Stimulated activated CD8-positive, alpha-beta memory T cell treated with anti-CD3 and anti-CD28 coated beads, Interleukin-15, amount 100 ng/mL, for 48 hours (primary cell): ENCODE measurements around the gene AFG3L2.
A peak's percentile ranks its signal among the peaks of the same experiment; 100 is the strongest.
"Not testable (repeated sequence)": the region's sequence is repeated elsewhere in the genome, so short reads cannot be mapped to it uniquely, and the experiment has no call there.

Experiments used
- DNase-seq, 2 donors: peaks; one replicate each; pipeline ENCODE4 v3.0.0-alpha.2; 2020; ENCODE audit warnings: low read depth in 2 of 2

AFG3L2 gene

DNA sequence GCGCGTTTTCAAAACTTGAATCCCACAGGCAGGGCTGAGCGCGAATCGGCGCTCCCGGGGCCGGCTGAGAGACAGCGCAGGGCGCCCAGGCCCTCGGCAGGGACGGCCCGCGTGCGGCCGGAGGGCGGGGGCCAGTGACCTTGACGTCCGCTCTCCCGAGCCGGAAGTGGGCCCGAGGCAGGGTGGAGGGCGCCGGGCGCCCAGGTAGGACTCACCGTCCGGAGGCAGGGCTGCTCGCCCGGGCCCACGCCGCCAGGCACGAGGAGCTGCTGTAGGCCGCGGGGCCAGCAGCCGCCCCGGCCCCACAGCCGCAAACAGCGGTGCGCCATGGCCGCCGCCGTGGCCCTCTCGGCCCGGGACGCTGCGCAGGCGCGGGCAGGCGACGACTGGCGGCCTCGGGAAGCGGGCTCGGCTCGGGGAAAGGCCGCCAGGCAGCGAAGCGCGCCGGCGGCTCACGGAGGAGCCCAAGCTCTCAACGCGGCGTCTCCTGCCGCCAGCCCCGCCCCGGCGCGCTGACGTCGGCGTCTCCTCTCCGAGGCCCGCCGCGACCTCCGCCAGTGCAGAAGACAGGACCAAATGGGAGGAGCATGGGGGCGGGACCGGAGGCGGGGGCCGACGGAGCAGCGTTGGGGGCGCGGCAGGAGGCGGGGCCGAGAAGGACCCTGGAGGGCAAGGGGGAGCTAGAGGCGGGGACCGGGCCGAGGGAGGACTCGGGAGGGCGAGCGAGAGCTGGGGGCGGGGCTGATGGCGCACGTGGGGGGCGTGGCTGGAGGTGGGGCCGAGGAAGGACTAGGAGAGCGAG is at the start of gene AFG3L2:
Gene AFG3L2, minus strand, starts transcription at position 474 of the 802 bp plus-strand sequence. Its CDS starts 145 bp downstream, at position 329.
- DNase-seq, result peak; percentile 100

DNA sequence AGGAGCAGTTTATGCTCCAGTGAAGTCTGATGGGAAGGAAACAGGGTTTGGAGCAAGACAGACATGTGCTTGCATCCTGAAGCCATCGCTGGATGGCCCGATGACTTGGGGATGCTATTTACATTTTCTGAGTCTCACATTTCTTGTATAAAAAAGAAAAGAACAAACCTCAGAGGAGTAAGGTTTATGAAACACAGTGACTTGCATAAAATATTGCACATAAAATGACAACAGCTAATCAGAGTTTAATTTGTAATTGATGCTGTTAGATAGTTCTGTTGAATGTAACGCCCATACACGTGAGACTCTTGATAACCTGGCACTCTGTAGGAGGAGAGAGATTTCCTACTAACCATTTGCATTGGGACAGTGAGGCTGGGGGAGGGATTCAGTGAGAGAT is 47.2 kb upstream of the AFG3L2 start:
- DNase-seq, result no peak

DNA sequence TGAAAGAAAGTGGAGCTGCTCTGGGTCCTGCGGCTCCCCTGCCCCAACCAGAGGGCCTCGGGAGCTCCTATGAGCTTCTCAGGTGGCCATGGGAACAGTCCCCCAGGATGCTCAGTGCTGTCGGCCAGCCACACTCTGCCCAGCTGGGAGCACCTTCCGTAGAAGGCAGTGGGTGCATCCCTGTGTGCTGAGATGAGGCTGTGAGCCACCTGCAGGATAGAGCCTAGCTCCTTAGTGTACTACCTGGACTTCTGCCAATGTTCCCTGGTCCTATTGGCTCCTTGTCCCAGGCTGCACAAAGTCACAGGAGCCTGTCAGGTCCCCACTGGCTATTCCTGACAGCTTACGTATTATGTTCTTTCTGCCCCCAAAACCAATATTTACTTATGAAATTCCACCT is 46.8 kb upstream of the AFG3L2 start:
- no peak for DNase-seq

DNA sequence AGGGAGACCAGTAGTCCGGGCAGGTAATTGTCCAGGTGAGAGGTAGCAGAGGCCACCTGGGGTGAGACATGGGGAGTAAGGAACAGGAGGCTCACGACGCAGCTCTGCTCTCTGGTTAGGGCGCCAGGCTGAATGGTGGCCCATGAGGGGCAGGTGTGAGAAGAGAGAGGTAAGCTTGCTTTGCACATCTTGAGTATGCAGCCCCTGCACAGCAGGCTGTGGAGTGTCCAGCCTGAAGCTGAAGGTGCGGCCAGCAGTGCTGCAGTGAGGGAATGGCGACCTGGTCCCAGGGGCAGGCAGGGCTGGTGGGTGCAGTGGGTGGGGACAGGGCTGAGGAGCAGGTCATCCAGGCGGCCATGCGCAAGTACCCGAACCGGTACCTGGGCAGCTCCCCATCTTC is 46.4 kb upstream of the AFG3L2 start:
- no peak for DNase-seq

DNA sequence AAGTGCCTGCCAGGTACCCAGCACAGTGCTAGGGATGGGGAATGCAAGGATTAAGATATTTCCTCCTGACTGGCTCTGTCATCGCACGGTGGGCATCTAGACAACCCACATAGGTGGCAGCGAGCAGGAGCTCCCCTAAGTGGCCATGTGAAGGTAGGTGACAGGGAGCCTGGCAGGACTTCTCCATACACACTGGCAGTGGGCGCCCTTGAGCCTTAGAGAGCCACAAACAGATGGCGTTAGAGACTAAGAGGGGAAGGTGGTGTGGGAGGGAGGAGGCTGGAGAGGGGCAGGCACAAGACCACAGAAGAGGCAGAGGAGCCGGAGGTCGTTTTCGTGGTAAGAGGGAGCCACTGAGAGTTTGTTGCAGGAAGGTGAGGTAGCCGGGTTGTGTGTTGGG is 45.9 kb upstream of the AFG3L2 start:
- no peak for DNase-seq

DNA sequence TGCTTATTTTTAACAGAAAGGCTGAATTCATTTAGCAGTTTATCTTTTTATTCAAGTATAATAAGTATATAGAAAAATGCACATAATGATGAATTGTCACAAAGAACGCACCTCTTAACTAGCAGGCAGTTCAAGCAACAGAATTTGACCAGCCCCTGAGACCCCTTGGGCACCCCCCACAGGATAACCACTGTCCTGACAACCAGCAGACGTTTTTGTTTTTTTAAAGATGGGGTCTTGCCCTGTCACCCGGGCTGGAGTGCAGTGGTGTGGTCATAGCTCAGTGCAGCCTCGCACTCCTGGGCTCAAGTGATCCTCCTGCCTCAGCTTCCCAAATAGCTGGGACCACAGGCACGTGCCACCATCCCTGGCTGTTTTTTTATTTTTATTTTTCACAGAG is 44.7 kb upstream of the AFG3L2 start:
- no peak for DNase-seq

DNA sequence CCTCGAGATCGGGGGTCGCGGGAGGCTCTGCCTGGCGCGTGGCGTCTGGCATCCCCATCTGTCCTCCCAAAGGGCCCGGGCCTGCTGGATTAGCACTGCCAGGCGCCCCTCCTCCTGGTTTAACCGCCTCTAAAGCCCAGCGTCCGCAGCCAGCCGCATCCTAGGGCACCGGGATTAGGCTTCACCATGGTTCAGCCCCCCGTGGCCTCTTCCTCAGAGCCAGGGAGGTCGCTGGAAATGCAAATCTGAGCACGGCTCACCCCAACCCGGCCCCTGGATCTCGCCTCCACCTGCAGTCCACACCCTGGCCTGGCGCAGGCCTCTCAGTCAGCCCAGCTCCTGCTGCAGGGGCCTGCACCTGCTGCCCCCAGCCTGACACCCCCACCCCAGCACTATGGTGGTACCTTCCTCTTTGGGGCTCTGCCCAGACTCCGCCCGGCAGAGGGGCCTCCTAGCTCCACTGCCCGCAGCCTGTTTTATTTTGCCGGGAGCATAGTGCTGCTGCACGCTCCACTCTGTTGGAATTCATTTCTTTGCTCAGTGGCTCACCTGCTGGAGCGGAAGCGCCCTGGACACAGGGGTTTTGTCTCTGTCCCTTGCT is 43.9 kb upstream of the AFG3L2 start:
- DNase-seq, result no peak

DNA sequence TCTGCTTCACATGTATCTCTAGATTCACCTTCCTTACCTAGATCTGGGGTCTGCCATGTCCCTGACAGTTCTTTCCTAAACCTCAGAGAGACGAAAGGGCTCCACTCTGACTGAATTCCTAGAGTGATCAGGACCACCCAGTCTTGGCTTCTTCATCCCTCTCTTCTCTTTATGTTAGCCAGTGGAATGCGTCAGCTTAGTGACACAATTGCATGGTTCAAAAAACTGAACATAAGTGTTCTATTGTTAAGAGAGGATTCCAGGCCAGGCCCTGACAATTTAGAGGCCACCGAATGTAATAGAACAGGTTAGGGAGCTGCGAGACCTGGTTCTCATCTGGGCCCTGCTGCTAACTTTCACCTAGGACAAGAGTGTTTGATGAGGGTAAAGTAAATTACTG is 40.7 kb upstream of the AFG3L2 start:
- DNase-seq, result no peak

DNA sequence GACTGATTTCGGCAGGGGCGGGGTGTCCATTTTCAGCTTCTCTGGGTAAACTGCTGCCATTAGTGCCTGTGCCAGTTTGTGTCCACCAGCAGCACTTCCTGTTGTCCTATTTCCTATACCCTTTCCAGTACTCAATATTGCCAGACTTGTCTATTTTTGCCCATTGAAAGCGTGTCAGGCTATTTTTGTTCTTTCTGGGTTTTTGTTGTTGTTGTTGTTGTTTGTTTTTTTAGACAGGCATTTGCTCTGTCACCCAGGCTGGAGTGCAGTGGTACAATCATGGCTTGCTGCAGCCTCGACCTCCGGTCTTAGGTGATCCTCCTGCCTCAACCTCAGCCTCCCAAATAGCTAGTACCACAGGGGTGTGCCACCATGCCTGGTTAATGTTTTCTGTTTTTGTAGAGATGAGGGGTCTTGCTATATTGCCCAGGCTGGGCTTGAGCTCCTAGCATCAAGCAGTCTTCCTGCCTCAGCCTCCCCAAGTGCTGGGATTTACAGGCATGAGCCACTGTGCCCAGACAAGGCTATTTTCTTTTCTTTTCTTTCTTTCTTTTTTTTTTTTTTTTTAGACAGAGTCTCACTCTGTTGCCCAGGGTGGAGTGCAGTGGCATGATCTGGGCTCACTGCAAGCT is 39.2 kb upstream of the AFG3L2 start:
- no peak for DNase-seq

DNA sequence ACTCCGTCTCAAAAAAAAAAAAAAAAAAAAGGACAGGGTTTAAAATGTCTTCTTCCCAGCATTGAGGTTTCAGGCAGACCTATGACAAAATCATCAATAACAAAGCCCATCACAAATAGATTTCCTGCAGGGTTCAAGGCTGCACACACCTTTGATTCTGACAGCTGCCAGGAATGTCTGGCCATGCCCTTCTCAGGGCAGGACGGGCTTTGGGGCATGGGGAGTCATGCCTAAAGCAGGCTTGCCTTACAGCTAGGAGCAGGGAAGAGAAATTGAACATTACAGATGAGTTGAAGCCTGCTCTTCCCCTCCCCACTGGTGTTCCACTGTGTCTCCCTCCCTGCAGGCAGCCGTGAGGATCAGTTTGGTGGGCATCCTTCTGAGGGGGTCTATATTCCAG is 34.4 kb upstream of the AFG3L2 start:
- DNase-seq, result no peak

DNA sequence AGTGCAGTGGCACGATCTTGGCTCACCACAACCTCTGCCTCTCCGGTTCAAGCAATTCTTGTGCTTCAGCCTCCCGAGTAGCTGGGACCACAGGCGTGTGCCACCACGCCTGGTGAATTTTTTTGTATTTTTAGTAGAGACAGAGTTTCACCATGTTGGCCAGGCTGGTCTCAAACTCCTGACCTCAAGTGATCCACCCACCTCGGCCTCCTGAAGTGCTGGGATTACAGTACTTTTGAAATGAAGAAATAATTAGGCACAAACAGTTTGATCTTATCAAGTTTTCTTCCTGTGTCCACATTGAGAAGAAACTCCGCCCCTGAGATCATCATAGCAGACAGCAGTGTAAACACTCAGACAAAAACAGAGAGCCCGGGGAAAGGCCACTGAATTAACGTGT is 33.7 kb upstream of the AFG3L2 start:
- DNase-seq, result not testable (repeated sequence)

DNA sequence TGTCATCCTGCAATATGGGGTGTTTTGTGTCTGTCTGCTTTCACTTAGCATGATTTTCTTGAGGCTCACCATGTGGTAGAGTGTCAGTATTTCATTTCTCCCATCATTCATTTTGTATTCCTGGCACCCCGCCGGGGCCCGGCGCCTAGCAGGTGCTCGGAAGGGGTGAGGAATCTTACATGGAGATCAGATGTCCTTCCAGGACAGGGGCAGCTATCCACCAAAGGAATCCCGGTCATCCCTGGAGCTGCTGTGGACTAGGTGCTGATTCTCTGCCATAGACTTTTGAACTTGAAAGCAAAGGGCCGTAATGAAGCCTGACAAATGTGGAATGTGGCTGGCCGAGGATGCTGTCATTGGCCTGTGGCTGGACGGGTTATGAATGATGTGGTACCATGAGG is 33.1 kb upstream of the AFG3L2 start:
- DNase-seq, result no peak

DNA sequence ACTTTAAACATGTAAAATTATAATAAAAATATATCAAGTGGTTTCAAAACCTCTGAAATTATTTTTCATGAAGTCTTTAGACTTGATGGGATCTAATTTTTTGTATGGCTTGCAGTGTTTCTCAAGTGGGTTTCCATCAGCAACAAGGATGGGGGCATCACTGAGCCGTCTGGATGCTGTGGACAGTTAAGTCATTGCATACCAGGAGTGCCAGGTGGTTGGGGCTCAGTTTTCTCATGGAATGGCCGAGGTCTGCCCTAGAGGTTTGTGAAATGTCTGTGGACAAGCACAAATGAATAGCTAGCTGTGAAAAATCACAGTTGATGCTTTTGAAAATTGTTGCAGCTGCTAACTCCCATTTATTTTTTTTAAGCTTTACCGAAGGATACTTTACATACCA is 32.4 kb upstream of the AFG3L2 start:
- no peak for DNase-seq

DNA sequence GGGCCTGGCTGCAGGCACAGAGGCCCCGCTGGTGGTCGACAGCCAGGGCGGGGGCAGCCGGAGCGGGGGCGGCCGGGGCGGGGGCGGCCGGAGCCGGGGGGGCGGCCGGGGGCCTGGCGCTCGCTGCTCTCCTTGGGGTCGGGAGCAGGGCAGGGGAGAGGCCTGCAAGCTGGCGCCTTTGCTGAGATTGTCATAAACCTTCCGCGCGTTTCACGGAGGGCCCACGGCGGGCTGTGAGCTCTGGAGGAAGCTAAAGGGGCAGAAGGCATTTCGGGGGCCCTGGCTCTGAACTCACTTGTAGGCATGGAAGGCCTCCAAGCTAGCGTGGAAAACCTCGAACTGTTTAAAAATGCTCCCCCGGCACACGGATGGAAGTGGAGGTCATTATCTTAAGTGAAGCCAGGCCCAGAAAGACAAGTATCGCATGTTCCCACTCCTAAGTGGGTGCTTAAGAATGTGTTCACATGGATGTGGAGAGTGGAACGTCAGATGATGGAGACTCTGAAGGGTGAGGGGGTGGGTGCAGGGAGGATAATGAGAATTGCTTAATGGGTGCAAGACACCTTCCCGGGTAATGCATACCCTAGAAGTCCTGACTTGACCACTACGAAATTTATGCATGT is 31.3 kb upstream of the AFG3L2 start:
- DNase-seq, result no peak

DNA sequence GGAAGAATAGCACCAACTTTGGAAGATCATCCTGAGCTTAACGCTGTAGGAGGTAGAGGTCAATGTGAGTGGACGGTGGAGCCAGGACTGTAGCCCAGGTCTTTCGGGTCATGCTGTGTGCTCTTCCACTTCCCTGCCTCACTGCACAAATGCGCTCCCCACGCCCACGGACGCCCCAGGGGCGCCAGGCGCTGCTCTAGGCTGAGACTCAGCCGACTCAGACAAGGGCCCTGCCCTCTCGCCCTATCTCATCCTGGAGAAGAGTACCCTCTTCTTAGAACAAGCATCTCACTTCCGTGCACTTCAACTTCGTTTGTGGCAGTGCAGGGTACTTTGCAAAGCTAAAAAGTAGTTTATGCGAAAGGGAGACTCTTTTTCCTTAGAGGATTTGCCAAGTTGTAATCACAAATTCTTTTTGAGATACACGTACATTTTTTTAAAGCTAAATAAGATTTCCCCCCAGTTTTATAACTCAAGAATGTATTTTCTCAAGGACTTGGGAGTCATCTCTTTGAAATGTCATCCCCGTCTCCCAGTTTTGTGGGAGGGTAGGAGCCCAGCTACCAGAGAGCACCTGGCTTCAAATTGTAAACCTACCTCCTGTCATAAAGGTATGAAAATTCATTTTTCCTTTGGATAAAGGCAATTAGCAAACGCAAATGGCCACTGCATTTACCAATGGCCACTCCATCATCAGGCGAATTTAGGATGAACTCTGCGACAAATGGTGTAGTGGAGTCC is 29.5 kb upstream of the AFG3L2 start:
- no peak for DNase-seq

DNA sequence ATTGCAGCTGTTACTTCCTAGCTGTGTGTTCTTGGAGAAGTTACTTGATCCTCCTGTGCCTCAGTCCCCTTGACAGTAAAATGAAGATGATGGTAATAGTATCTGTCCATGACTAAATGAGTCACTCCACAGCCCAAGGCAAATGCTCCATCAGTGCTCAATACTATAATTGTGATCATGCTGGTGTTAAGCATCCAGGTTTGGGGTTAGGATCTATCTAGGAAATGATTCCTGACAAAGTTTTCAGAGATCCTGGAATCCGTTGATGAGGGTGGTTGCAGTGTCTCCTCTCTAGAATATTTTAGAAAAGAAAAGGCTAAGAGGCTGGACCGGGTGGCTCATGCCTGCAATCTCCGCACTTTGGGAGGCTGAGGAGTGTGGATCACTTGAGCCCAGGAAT is 28.0 kb upstream of the AFG3L2 start:
- DNase-seq, result no peak

DNA sequence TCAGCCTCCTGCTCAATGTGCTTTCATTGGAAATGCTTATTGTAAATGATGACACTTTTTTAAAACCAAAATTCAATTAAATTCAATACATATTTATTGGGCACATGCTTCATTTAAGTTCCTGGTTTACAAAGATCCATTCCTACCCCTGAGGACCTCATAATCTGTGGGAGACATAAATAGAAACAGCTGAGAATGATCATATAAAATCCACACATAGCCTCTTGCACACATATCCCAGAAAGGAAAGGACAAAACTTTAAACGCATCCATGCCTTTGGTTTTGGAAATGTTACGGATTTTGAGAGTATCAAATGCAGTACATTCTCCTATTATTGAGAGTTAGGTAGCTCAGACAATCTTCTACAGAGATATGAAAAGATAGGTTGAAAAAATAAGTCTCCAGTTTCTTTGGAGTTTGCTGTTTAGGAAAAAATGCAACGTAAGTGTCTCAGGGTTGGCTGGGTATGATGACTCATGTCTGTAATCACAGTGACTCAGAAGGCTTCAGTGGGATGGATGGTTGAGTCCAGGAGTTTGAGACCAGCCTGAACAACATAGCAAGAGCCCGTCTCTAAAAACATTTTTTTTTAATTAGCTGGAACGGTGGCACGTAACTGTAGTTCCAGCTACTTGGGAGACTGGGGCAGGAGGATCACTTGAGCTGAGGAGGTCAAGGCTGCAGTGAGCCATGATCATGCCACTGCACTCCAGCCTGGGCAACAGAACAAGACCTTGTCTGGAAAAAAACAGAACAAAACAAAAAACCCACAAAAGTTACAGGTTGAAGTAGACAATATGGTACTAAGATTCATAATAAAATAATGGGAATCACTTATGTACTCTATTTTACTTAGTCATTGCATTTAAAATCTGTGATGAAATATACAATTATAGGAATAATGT is 26.8 kb upstream of the AFG3L2 start:
- DNase-seq, result no peak

DNA sequence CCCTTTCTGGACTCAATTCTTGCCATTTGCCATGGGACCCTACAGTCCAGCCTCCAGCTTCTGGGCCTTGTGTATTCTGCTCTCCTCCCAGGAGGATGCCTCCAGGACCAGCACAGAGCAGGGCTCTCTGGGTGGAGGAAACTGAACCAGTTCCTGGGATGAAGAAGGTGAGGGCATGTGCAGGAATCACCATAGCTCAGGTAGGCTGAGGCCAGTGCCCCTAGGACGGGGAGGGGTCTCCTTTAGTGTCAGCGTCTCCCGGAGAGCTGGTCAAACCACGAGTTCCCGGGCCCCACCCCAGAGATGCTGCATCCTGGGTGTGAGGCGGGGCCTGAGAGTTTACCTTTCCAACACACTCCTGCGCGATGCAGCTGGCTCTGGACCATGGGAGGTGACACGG is 24.9 kb upstream of the AFG3L2 start:
- no peak for DNase-seq

DNA sequence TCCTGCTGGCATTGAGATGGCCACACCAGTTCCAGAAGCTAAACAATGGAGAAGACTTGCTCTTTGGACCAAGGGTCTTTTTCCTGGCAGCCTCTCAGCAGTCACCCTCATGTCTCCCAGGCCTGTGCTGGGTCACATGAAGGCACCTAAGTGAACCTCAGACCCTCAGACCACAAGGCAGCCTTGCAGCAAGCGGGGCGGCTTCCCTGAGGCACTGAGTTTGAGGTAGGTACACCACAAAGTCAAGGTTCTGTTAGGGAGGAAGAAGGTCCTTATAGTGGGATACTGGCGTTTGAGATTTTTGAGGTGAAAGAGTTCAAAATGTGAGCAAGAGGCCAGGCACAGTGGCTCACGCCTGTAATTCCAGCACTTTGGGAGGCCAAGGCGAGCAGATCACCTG is 22.2 kb upstream of the AFG3L2 start:
- DNase-seq, result no peak

DNA sequence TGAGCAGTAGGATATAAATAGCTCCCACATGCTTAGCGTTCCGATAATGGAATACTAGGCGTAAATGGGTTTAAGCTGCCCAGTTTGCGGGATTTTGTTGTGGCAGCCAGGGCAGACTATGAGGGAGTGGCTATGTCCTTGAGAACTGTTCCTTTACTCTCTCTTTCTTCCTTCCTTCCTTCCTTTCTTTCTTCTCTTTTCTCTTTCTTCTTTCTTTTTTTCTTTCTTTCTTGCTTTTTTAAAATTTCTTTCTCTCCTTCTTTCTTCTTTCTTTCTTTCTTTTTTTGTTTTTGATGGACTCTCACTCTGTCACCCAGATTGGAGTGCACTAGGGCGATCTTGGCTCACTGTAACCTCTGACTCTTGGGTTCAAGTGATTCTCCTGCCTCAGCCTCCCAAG is 21.6 kb upstream of the AFG3L2 start:
- no peak for DNase-seq

DNA sequence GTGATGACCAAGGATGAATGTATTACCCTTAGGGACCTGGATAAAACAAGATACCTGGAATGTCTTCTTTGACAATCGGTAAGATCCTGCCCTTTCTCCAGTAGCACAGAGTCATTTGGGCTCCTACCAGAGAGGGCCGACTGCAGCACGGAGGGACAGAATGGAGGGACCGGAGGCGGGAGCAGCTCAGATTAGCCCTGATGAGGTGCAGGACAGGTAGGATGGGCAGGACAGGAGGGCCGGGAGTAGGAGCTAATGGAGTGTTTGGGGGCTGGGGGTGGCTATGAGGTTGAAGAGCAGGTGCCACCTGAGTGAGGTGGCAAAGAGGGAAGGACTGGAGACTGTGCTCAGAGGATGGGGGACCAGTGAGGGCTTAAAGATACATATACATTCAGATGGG is 20.8 kb upstream of the AFG3L2 start:
- no peak for DNase-seq
